ENCODE results near the gene XXYLT1. TPM values are rescaled to one million over a fixed set of nuclear protein-coding genes. Genes with fewer than 3 reads are reported as not detected.

The XXYLT1 gene
- total and polyA plus RNA-seq, 10 donors = 2.7 to 22.3 (median 9.5) TPM

GRCh38 chr3:195263193-195263924 lies 7.6 kb downstream of the XXYLT1 start:
- WGBS, 5 donors = 68 to 81% (median 78%) methylated on average over 9 to 11 of the region's 11 CpGs

GRCh38 chr3:195261925-195262324 lies 9.0 kb downstream of the XXYLT1 start:
- intact Hi-C loops (cut with DNase I; ENCODE audit: low total_unique reads) = loop anchor here (5.0 kb wide), 1 partner anchor 580 kb away; no protein-coding TSS in a partner anchor
- Histone ChIP-seq H3K9me3 (no peaks in the 10 kb centered on the region), H3K4me3 (no peak overlapping the region), H3K4me1 (peaks cover 11 to 63% (median 35%) of the 10 kb centered on the region in 6 donors), H3K27me3 (replicated peaks in 1 of 7) (no peaks in the 10 kb centered on the region), H3K27ac (no peak overlapping the region), H3K36me3 (peaks cover 0 to 21% (median 3%) of the 10 kb centered on the region in 6 donors)
- DNase-seq = no peak
- WGBS, 5 donors = 93 to 100% (median 97%) methylated on average over 2 of the region's 2 CpGs
- no peak for TF ChIP-seq POLR2A (IDR thresholded peaks at IDR 0.05)
- no peak for TF ChIP-seq CTCF (IDR thresholded peaks at IDR 0.05 in 8 of 11, conservative IDR thresholded peaks at IDR 0.05 in 3 of 11)
- no peak for TF ChIP-seq POLR2AphosphoS5 (IDR thresholded peaks at IDR 0.05)

More at GRCh38 chr3:195263193-195263924, 7.6 kb downstream of the XXYLT1 start:
- TF ChIP-seq POLR2A (IDR thresholded peaks at IDR 0.05) = no peak
- TF ChIP-seq POLR2AphosphoS5 (IDR thresholded peaks at IDR 0.05) = no peak
- no peak for TF ChIP-seq CTCF (IDR thresholded peaks at IDR 0.05 in 8 of 11, conservative IDR thresholded peaks at IDR 0.05 in 3 of 11)
- Histone ChIP-seq H3K9me3 (no peaks in the 10 kb centered on the region), H3K27ac (peak overlapping the region in 1 of 8 donors; percentile 34), H3K36me3 (peaks cover 0 to 28% (median 5%) of the 10 kb centered on the region in 6 donors), H3K4me1 (peaks cover 11 to 60% (median 31%) of the 10 kb centered on the region in 6 donors), H3K27me3 (replicated peaks in 1 of 7) (no peaks in the 10 kb centered on the region), H3K4me3 (no peak overlapping the region)
- intact Hi-C loops (cut with DNase I; ENCODE audit: low total_unique reads) = loop anchor here (5.0 kb wide), 1 partner anchor 581 kb away; no protein-coding TSS in a partner anchor
- DNase-seq = no peak

- Histone ChIP-seq H3K27me3 (replicated peaks in 1 of 7) (no peaks in the 10 kb centered on the region), H3K4me1 (peaks cover 11 to 63% (median 33%) of the 10 kb centered on the region in 6 donors), H3K9me3 (no peaks in the 10 kb centered on the region), H3K27ac (peak overlapping the region; percentile 74 to 96 (median 93)), H3K4me3 (peak overlapping the region; percentile 54 to 88 (median 60)), H3K36me3 (peaks cover 0 to 18% (median 0%) of the 10 kb centered on the region in 6 donors)
- TF ChIP-seq CTCF (IDR thresholded peaks at IDR 0.05 in 8 of 11, conservative IDR thresholded peaks at IDR 0.05 in 3 of 11) = peak in 8 of 11 experiments; percentile 1 to 47 (median 13)
- TF ChIP-seq POLR2A (IDR thresholded peaks at IDR 0.05) = no peak
- peak in 2 of 3 donors; percentile 42 to 50 for TF ChIP-seq POLR2AphosphoS5 (IDR thresholded peaks at IDR 0.05)
- intact Hi-C loops (cut with DNase I; ENCODE audit: low total_unique reads) = loop anchor here (5.0 kb wide), 1 partner anchor 578 kb away; no protein-coding TSS in a partner anchor
- 2 to 3% (median 3%) methylated on average over 22 to 41 of the region's 41 CpGs for WGBS, 5 donors
- no peak for DNase-seq
Measured at GRCh38 chr3:195260280-195260905, 10.6 kb downstream of the XXYLT1 start.

Data from spleen (tissue), 11 donors.